HG03135 (cell line): ENCODE data around the gene ARHGEF28.

Experiments
- ATAC-seq: cut with Tn5 transposase; IDR thresholded peaks from one replicate; pipeline ENCODE4 v1.9.1; 2021; ENCODE audit warnings: mild to moderate bottlenecking, moderate library complexity; ENCODE audit not compliant: unreplicated experiment

ARHGEF28 gene

DNA sequence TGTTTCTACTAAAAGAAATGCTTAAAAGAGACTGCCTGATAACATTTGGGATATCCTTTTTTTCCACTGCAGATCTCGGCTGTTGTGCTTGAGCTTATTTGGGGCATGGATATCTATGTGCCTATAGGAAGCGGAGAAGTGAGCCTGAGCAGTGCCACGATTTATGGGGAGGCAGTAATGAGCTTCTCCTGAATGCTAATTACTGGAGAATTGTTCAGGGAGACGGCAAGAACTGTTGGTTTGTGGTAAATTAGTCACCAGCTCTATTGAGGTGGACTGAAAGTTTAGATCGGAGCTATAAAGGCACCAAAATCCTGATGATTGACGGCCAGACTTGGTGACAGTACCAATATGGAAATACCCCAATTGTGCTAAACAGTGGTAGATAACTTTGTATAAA lies 186.5 kb downstream of the ARHGEF28 start:
- no peak for ATAC-seq

DNA sequence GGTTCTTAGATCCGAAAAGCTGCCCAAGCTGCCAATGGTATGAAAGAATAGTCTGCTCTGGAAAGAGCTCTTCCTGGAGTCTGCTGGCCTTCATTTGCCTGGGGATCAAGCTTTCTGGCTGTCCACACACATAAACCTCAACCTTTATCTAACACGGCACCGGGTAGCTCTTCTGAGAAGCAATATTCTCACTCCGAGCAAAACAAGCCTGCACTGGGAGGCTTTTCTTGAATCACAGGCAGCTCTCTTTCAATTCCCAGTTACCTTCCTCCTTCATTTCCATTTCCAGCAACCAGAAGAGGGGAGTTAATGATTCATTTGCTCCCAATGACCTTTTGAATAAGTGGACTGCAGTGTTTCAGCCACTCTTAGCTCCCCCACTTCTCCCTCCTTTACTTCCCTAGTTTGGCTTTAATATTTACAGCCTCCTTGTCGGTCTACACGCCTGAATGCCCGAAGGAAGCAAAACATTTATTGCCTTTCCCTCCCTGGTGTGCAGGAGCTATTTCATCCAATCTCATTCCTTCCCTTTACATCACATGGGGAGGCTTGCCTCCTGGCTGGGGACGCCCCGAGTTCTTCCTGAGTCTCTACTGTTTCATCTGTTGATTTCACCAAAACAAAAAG lies 187.1 kb downstream of the ARHGEF28 start:
- ATAC-seq = no peak

DNA sequence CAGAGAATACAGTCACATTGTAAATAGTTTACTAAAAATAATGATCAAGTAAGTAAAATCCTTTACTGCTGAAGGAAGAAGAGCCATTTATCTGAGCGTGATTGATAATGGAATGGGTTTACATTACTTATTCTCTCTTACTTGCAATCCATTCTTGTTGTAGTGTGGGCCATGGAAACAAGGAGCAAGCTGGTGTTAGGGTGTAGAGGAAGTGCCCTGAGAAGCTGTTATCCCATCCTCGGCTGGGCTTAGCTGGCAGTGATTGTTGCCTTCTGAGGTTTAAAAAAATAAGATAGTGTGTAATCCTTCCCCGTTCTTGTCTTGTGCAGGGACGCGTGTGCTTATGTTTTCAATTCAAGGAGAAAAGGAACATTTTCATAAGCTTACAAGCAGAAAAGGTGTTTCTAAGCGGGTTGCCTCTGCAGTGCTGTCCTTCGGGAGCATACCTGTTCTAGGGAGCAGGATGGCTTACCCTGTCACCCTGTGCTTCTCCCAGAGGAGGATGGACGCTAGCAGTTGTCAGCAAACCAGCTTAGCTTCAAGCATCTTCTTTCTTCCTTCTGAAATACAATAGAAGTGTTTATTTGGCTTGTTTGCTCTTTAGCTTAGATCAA lies 188.3 kb downstream of the ARHGEF28 start:
- ATAC-seq = no peak

- no peak for ATAC-seq
These were observed 189.6 kb downstream of the ARHGEF28 start for GRCh38 chr5:73815631-73816030.

DNA sequence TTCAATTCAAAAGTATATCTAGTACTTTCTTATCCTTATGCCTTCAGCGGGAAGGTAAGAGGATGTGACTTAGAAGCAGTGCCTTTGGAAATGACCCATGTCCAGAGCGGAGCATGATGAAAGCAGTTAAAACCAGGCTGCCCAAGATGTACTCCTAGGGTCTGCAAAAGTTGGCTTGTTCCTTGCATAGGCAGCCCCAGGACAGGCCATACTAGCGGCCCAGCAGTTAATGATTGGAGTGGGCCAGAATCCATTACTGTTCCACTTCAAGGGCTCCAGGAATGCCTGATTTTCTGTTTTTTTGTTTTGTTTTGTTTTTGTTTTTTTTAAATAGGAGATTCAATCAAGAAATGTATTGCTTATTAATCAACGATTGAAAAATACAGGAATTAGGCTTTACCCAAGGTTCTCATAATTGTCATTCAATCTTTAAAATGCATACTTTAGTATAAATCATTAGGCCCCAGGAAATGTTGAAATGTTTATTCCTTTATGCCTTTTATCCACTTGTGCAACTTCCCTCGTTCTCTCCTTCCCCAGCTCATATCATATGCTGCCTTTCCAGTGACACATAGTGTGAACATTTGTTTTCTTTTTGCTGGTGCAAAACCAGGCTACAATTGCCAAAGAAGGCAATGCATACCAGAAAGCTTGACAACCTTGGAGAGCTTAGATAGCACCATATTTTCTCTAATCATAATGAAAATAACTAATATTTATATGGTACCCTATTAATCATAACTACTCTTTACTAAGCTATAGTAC lies 190.8 kb downstream of the ARHGEF28 start:
- ATAC-seq = no peak

DNA sequence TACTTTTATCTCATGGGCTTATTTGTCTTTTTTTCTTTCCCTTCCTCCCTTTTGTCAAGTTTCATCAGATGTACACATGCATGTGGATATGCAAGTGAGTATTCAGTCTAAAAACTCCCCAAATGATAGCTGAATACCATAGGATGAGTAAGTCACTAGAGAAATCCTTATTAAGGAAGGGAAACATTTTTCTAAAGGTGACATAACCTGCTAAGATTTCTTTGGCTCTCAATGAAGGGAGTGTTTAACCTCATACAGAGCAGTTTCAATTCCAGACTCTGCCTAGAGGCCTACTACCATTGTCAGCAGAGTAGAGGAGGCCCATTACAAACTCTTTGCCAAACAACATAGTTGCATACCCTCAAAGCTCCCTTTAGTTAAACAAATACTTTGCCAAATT lies 192.4 kb downstream of the ARHGEF28 start:
- ATAC-seq = no peak

GRCh38 chr5:73820326-73820725 lies 194.3 kb downstream of the ARHGEF28 start:
- ATAC-seq = no peak

GRCh38 chr5:73821003-73821402 lies 195.0 kb downstream of the ARHGEF28 start:
- ATAC-seq = no peak

GRCh38 chr5:73822278-73822988 lies 196.4 kb downstream of the ARHGEF28 start:
- ATAC-seq = no peak

GRCh38 chr5:73822989-73823339 lies 197.0 kb downstream of the ARHGEF28 start:
- ATAC-seq = no peak

GRCh38 chr5:73823508-73823925 lies 197.5 kb downstream of the ARHGEF28 start:
- ATAC-seq = no peak

- no peak for ATAC-seq
These were observed 199.2 kb downstream of the ARHGEF28 start for GRCh38 chr5:73825199-73825598.

- ATAC-seq = no peak
These were observed 199.7 kb downstream of the ARHGEF28 start for GRCh38 chr5:73825736-73826135.

DNA sequence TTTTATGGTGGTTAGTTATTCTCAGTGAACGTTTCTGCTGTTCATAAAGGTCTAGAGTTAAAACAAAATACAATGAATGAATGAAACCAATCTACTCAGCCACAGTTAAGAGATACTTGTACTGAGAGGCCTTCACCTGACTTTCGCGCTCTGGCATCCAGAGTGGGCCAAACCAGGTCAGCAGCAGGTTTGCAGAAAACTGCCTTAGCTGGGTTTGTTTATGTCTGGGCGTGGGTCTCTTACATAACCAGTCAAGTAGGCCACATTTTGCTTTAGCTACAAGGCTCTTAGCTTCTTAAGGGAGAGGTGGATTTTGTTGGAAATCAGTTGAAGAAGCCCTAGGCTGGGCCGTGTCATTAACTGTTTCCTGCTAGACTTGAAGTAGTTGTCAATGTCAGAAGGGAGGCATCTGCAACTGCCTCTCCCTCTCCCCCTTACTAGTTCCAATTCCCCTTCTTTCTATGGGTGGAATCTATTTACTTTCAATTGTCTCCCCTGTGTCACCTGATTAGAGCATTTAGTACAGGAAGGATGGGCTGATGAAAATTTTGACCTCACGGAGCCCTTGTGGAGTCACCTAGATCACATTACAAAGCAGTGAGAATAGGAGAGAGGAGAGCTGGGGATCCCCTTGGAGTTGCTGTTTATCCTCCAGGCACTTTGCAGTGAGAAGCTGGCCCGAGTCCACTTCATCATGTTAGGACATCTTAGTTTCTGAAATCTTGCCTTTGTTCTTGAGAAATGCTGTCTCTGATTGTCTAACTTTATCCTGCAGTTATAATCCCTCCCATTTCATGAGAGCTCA lies 200.5 kb downstream of the ARHGEF28 start:
- ATAC-seq = no peak

GRCh38 chr5:73827106-73827450 lies 201.1 kb downstream of the ARHGEF28 start:
- no peak for ATAC-seq

DNA sequence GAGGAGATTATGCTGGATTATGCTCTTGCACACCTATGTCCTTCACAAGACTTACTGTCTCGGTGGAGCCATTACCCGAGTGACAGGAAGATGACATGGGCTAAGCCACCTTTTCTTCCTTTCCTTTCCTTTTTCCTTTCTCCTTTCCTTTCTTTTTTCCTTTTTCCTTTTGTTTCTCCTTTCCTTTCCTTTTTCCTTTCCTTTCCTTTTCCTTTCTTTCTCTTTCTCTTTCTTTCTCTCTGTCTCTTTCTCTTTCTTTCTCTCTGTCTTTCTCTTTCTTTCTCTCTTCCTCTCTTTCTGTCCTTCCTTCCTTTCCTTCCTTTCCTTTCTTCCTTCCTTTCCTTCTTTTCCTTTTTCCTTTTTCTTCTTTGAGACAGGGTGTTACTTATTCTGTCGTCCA lies 202.5 kb downstream of the ARHGEF28 start:
- ATAC-seq = no peak

DNA sequence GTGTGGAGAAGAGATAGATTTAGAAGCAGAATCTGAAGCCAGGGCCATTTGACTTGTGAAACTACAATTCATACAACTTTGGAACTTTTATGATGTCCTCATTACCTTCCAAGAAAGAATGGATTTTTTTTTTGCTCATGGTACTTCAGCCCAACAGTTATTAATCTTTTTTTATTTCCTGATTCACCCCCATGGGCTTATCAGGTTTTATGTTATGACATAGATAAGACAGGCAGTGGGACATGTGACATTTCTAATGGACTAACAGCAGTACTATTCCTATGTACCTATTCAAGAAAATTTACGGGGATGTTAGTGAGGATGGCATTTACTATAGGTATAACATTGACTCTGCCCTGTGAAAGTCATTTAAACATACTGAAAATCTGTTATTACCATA lies 204.7 kb downstream of the ARHGEF28 start:
- no peak for ATAC-seq

GRCh38 chr5:73831066-73831465 lies 205.1 kb downstream of the ARHGEF28 start:
- ATAC-seq = no peak

- no peak for ATAC-seq
These were observed 208.7 kb downstream of the ARHGEF28 start for GRCh38 chr5:73834693-73835092.

GRCh38 chr5:73835726-73836125 lies 209.7 kb downstream of the ARHGEF28 start:
- no peak for ATAC-seq

- ATAC-seq = no peak
These were observed 210.6 kb downstream of the ARHGEF28 start for GRCh38 chr5:73836607-73837006.
